Measurements from ENCODE around the gene SUGCT. TPM values are rescaled to one million over a fixed set of nuclear protein-coding genes. Genes with fewer than 3 reads are reported as not detected.

Gene SUGCT
- total and polyA plus RNA-seq, 8 donors = 0.73 to 1.9 (median 1.2) TPM

- intact Hi-C loops (cut with DNase I) = no loop called here
- WGBS, 2 donors = 71 to 87% methylated on average over 1 of the region's 1 CpG
- no peak for FAIRE-seq
Observed at GRCh38 chr7:40526951-40527715, 392.3 kb downstream of the SUGCT start.

DNA sequence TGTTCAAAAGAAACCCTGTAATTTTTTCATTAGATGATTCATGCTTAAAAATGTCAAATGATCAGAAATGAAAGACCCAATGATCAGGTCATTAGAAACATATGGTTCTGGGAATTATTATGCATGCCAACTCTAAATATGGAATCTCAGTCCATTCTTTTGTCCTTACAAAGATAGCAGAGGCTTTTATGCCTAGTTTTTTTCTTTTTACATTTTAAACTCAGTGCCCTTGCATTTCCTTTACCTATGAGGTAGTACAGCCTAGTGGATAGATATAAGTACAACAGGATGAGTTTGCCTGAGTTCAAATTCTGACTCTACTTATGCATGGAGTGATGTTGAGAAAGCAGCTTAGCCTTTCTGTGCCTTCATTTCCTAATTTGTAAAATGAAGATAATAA is 392.9 kb downstream of the SUGCT start:
- Histone ChIP-seq H3K4me1 (no peaks in the 10 kb centered on the region), H3K27me3 (no peaks in the 10 kb centered on the region), H3K9me3 (no peaks in the 10 kb centered on the region), H3K4me3 (no peak overlapping the region), H3K36me3 (no peaks in the 10 kb centered on the region), H3K27ac (no peak overlapping the region)
- intact Hi-C loops (cut with DNase I) = no loop called here
- no peak for FAIRE-seq
- no peak for ATAC-seq
- no peak for TF ChIP-seq CTCF (IDR thresholded peaks at IDR 0.05)
- DNase-seq = no peak

More at GRCh38 chr7:40526951-40527715, 392.3 kb downstream of the SUGCT start:
- DNase-seq = no peak
- Histone ChIP-seq H3K36me3 (no peaks in the 10 kb centered on the region), H3K27me3 (no peaks in the 10 kb centered on the region), H3K27ac (no peak overlapping the region), H3K4me3 (no peak overlapping the region), H3K9me3 (no peaks in the 10 kb centered on the region), H3K4me1 (no peaks in the 10 kb centered on the region)
- ATAC-seq = no peak
- TF ChIP-seq CTCF (IDR thresholded peaks at IDR 0.05) = no peak

DNA sequence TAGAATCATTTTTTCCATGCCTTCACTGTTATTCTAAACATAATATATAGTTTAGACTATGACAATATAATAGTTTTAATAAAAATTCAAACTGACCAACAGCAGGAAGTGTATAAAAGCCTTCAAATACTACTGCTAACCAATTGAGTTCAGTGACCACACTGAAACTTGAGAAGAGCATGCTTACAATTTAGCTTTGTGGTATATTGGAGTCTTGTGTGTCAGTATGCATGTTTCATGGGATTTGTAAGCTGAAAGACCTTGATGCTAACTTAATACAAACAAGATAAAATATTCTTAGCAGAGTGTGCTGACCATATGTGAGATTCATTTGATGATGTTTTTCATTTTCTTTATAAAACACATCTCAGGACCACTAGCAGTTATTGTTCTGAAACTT is 395.5 kb downstream of the SUGCT start:
- H3K9me3 ChIP-seq = no peaks in the 10 kb centered on the region
- H3K27ac ChIP-seq = no peak overlapping the region
- no peaks in the 10 kb centered on the region for H3K27me3 ChIP-seq
- intact Hi-C loops (cut with DNase I) = no loop called here
- no peak overlapping the region for H3K4me3 ChIP-seq
- no peak for FAIRE-seq
- H3K36me3 ChIP-seq = no peaks in the 10 kb centered on the region
- no peak for TF ChIP-seq CTCF (IDR thresholded peaks at IDR 0.05)
- DNase-seq = no peak
- H3K4me1 ChIP-seq = no peaks in the 10 kb centered on the region
- no peak for ATAC-seq

DNA sequence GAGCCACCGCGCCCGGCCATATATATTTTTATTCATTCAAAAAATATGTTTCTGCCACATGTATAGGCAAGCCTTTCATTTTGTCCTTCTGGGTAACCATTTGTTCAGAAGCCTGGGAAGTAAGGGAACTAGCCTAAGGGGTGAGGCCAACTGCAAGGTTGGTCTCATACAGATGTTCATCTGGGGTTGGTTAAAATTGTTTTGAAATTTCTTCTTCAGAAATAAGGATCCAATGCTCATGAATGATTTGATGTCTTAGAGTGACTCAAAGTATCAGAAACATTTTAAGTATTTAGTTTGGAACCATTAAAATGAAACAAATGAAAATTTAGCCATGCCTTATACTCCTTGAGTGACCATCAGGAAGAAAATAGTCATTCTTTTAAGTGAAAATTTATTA is 397.2 kb downstream of the SUGCT start:
- Histone ChIP-seq H3K27ac (no peak overlapping the region), H3K4me3 (no peak overlapping the region), H3K4me1 (no peaks in the 10 kb centered on the region), H3K27me3 (no peaks in the 10 kb centered on the region), H3K9me3 (no peaks in the 10 kb centered on the region), H3K36me3 (no peaks in the 10 kb centered on the region)
- FAIRE-seq = no peak
- TF ChIP-seq CTCF (IDR thresholded peaks at IDR 0.05) = no peak
- DNase-seq = no peak
- intact Hi-C loops (cut with DNase I) = no loop called here
- no peak for ATAC-seq
- WGBS, 2 donors = 95 to 98% methylated on average over 3 of the region's 3 CpGs

GRCh38 chr7:40535678-40536077 is 400.9 kb downstream of the SUGCT start:
- no peak for ATAC-seq
- 85 to 90% methylated on average over 3 of the region's 3 CpGs for WGBS, 2 donors

More at GRCh38 chr7:40535678-40536077, 400.9 kb downstream of the SUGCT start:
- DNase-seq (no peak), FAIRE-seq (no peak)
- no peaks in the 10 kb centered on the region for H3K27me3 ChIP-seq
- intact Hi-C loops (cut with DNase I) = no loop called here
- no peaks in the 10 kb centered on the region for H3K4me1 ChIP-seq
- TF ChIP-seq CTCF (IDR thresholded peaks at IDR 0.05) = no peak
- no peaks in the 10 kb centered on the region for H3K36me3 ChIP-seq
- no peak overlapping the region for H3K4me3 ChIP-seq
- H3K9me3 ChIP-seq = no peaks in the 10 kb centered on the region
- H3K27ac ChIP-seq = no peak overlapping the region
